Adrenal gland (tissue), 5 donors: ENCODE data around the gene RNASE4.

Experiments used
- POLR2A ChIP-seq, 2 donors: fragments of 450-650 bp; IDR thresholded peaks; one replicate each; pipeline ENCODE4 v1.6.1; 2017; ENCODE audit warnings: antibody characterized with exemption in 2 of 2, mild to moderate bottlenecking in 2 of 2, moderate library complexity in 1 of 2
- TF ChIP-seq, protein P1 (sequence below), 6 experiments: fragments of 450-650 bp in 4 of 6; fragments of 200-600 bp in 2 of 6; sonication (generic) in 1 of 6; IDR thresholded peaks; 1 replicate in 5 of 6; 2 replicates in 1 of 6; pipeline versions ENCODE4 v1.5.1 to v1.8.0; 2016 to 2021; ENCODE audit warnings: antibody characterized with exemption in 6 of 6, mild to moderate bottlenecking in 2 of 6, moderate library complexity in 1 of 6
- donor health status: DM: no; HTN: no; CAD: no.

DNA sequence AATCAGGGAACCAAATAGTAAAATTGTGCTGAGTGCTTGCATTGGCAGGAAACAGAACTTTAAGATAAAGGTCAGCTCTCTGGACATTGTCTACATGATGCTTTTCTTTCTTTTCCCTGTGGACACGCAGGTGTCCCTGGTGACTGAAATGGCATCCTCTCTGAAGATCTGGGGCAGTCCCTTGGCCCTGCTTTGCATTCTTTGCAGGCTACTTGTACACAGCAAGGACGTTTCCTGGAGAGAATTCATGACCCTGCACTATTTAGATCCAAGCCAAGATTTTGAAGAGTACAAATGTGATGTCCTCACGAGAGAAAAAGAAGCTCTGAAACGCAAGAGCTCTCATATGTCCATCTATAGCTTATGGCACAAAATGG lies 50.1 kb downstream of the RNASE4 start:
- TF ChIP-seq, protein P1, sequence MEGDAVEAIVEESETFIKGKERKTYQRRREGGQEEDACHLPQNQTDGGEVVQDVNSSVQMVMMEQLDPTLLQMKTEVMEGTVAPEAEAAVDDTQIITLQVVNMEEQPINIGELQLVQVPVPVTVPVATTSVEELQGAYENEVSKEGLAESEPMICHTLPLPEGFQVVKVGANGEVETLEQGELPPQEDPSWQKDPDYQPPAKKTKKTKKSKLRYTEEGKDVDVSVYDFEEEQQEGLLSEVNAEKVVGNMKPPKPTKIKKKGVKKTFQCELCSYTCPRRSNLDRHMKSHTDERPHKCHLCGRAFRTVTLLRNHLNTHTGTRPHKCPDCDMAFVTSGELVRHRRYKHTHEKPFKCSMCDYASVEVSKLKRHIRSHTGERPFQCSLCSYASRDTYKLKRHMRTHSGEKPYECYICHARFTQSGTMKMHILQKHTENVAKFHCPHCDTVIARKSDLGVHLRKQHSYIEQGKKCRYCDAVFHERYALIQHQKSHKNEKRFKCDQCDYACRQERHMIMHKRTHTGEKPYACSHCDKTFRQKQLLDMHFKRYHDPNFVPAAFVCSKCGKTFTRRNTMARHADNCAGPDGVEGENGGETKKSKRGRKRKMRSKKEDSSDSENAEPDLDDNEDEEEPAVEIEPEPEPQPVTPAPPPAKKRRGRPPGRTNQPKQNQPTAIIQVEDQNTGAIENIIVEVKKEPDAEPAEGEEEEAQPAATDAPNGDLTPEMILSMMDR (IDR thresholded peaks at IDR 0.05) = no peak
- no peak for TF ChIP-seq POLR2A (IDR thresholded peaks at IDR 0.05)
